ENCODE results near the gene NTRK3. TPM values are rescaled to one million over a fixed set of nuclear protein-coding genes. Genes with fewer than 3 reads are reported as not detected.

NTRK3 gene
- total and polyA plus RNA-seq, 2 of the 8 experiments (the other 6 are each of a cell fraction or from before 2014, with no cell fraction given): 4.5 to 6.8 TPM

GRCh38 chr15:88303395-88303794, 46.9 kb upstream of the NTRK3 start:
- CTCF ChIA-PET (ENCODE audit: partially characterized antibody): interaction anchor here (1.4 to 4.4 kb wide), 5 partner anchors 9 to 29 kb away, joined by 3 to 43 read pairs (median 10); no protein-coding TSS in a partner anchor
- FAIRE-seq: no peak
- Histone ChIP-seq H2BK20ac (ENCODE audit: low read length) (no peak overlapping the region), H3K9me3 (ENCODE audit: insufficient read depth in 2 of 2, low read depth in 1 of 2, low read length in 1 of 2) (no peaks in the 10 kb centered on the region), H2AFZ (ENCODE audit: low read length) (no peak overlapping the region), H3K4me2 (ENCODE audit: insufficient read depth in 1 of 2, low read depth in 2 of 2, low read length in 2 of 2) (no peak overlapping the region), H3K36me3 (ENCODE audit: control insufficient read depth in 2 of 4, insufficient read depth in 4 of 4, low read length in 3 of 4) (no peaks in the 10 kb centered on the region), H3K27ac (ENCODE audit: low read depth, low read length) (no peak overlapping the region), H4K91ac (replicated peaks; ENCODE audit: insufficient read length, low read length) (no peak overlapping the region), H3K4me1 (replicated peaks in 1 of 4; ENCODE audit: control insufficient read depth in 3 of 4, insufficient read depth in 4 of 4, low read length in 3 of 4) (peaks cover 6 to 18% (median 9%) of the 10 kb centered on the region in 4 experiments), H2BK5ac (ENCODE audit: low read depth, low read length) (no peak overlapping the region), H4K5ac (ENCODE audit: insufficient read length, low read depth, low read length) (no peak overlapping the region), H3K79me2 (ENCODE audit: control insufficient read depth in 1 of 2, insufficient read depth in 2 of 2, low read length in 2 of 2) (no peaks in the 10 kb centered on the region), H2BK12ac (ENCODE audit: low read depth, low read length) (no peak overlapping the region), H3K4ac (replicated peaks; ENCODE audit: insufficient read length, low read depth, low read length) (no peak overlapping the region), H3K79me1 (ENCODE audit: low read depth, low read length) (no peaks in the 10 kb centered on the region), H3K23ac (ENCODE audit: insufficient read length) (no peak overlapping the region), H3K27me3 (replicated peaks in 1 of 4; ENCODE audit: control insufficient read depth in 3 of 4, extremely low read depth in 1 of 4, insufficient read depth in 3 of 4, low read length in 3 of 4) (no peaks in the 10 kb centered on the region), H2AK5ac (ENCODE audit: low read depth, low read length) (no peak overlapping the region), H3K23me2 (ENCODE audit: low read depth, low read length) (no peaks in the 10 kb centered on the region), H2BK120ac (replicated peaks; ENCODE audit: low read depth, low read length) (no peak overlapping the region), H2BK15ac (ENCODE audit: low read length) (no peak overlapping the region), H3K4me3 (ENCODE audit: extremely low read depth in 1 of 4, insufficient read depth in 2 of 4, low read depth in 3 of 4, low read length in 4 of 4) (no peak overlapping the region), H3K9ac (replicated peaks in 1 of 4; ENCODE audit: extremely low read depth in 1 of 4, low read depth in 3 of 4, low read length in 3 of 4) (no peak overlapping the region), H4K8ac (ENCODE audit: extremely low read depth, insufficient read depth, low read length) (no peak overlapping the region), H3K14ac (ENCODE audit: insufficient read length) (no peak overlapping the region), H3K56ac (replicated peaks; ENCODE audit: insufficient read length, low read depth, low read length) (no peak overlapping the region), H4K20me1 (replicated peaks in 1 of 2; ENCODE audit: control insufficient read depth in 1 of 2, insufficient read depth in 2 of 2, low read length in 2 of 2) (no peaks in the 10 kb centered on the region), H3K18ac (ENCODE audit: extremely low read depth, low read length) (no peak overlapping the region)
- no peak for DNase-seq (ENCODE audit: low read depth in 1 of 2, low spot score in 2 of 2)
- POLR2A ChIA-PET (ENCODE audit: partially characterized antibody): no interaction called here
- TF ChIP-seq SIRT6 (IDR thresholded peaks at IDR 0.05; ENCODE audit: low read length): no peak
- no peak for TF ChIP-seq MAFK (IDR thresholded peaks at IDR 0.05; ENCODE audit: low read depth, low read length)
- no peak for TF ChIP-seq KDM5A (IDR thresholded peaks at IDR 0.05; ENCODE audit: low read length)
- TF ChIP-seq TAF7 (optimal IDR thresholded peaks at IDR 0.05; ENCODE audit: borderline replicate concordance, low read depth, low read length): no peak
- no peak for TF ChIP-seq SIN3A (conservative IDR thresholded peaks at IDR 0.05 in 1 of 2, IDR thresholded peaks at IDR 0.05 in 1 of 2; ENCODE audit: low read depth in 1 of 2, low read length in 2 of 2)
- no peak for TF ChIP-seq TEAD4 (IDR thresholded peaks at IDR 0.05; ENCODE audit: low read depth, low read length)
- no peak for TF ChIP-seq MAX (IDR thresholded peaks at IDR 0.05)
- TF ChIP-seq SRF (IDR thresholded peaks at IDR 0.05; ENCODE audit: low read depth, low read length): no peak
- TF ChIP-seq POU5F1 (IDR thresholded peaks at IDR 0.05; ENCODE audit: low read depth, low read length): no peak
- no peak for TF ChIP-seq RNF2 (IDR thresholded peaks at IDR 0.05; ENCODE audit: borderline replicate concordance, low read depth, low read length, missing control alignments, poor library complexity, severe bottlenecking)
- TF ChIP-seq, protein P1, sequence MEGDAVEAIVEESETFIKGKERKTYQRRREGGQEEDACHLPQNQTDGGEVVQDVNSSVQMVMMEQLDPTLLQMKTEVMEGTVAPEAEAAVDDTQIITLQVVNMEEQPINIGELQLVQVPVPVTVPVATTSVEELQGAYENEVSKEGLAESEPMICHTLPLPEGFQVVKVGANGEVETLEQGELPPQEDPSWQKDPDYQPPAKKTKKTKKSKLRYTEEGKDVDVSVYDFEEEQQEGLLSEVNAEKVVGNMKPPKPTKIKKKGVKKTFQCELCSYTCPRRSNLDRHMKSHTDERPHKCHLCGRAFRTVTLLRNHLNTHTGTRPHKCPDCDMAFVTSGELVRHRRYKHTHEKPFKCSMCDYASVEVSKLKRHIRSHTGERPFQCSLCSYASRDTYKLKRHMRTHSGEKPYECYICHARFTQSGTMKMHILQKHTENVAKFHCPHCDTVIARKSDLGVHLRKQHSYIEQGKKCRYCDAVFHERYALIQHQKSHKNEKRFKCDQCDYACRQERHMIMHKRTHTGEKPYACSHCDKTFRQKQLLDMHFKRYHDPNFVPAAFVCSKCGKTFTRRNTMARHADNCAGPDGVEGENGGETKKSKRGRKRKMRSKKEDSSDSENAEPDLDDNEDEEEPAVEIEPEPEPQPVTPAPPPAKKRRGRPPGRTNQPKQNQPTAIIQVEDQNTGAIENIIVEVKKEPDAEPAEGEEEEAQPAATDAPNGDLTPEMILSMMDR (IDR thresholded peaks at IDR 0.05; ENCODE audit: control extremely low read depth in 1 of 3, insufficient read depth in 1 of 3, low read depth in 1 of 3, low read length in 3 of 3): no peak
- TF ChIP-seq BCL11A (IDR thresholded peaks at IDR 0.05; ENCODE audit: low read depth in 2 of 2, low read length in 2 of 2): no peak
